Measurements from ENCODE around the gene AFAP1L2. TPM values are rescaled to one million over a fixed set of nuclear protein-coding genes. Genes with fewer than 3 reads are reported as not detected.

AFAP1L2 gene
- polyA plus RNA-seq, 3 donors = 0.01 to 0.43 TPM; not detected in 1

DNA sequence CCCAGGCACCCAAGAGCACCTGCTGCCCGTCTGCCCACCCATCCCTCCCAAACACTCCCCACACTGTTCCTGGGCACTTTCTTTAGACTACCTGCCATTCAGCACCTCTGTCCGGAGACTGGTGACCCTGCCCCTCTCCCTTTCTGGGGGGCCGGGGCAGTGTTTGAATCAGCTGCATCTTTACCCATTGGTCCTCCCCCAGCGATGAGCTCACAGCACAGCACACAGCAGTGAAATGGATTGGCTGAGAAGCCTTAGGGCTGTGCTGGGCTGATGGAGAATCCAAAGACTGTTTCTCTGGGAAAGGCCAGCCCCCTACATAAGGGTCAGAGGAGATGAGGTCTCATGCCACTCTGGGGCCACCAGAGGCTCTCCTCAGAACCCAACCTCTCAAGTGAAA, 125.0 kb downstream of the AFAP1L2 start:
- TF ChIP-seq, protein P1, sequence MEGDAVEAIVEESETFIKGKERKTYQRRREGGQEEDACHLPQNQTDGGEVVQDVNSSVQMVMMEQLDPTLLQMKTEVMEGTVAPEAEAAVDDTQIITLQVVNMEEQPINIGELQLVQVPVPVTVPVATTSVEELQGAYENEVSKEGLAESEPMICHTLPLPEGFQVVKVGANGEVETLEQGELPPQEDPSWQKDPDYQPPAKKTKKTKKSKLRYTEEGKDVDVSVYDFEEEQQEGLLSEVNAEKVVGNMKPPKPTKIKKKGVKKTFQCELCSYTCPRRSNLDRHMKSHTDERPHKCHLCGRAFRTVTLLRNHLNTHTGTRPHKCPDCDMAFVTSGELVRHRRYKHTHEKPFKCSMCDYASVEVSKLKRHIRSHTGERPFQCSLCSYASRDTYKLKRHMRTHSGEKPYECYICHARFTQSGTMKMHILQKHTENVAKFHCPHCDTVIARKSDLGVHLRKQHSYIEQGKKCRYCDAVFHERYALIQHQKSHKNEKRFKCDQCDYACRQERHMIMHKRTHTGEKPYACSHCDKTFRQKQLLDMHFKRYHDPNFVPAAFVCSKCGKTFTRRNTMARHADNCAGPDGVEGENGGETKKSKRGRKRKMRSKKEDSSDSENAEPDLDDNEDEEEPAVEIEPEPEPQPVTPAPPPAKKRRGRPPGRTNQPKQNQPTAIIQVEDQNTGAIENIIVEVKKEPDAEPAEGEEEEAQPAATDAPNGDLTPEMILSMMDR (IDR thresholded peaks at IDR 0.05) = no peak
- Histone ChIP-seq H3K4me2 (replicated peaks; ENCODE audit: extremely low read depth, low read length, poor library complexity, severe bottlenecking) (no peak overlapping the region), H2AFZ (ENCODE audit: insufficient read depth, low read depth, low read length, poor library complexity, severe bottlenecking) (no peak overlapping the region), H3K9ac (ENCODE audit: insufficient read depth, low read length, poor library complexity, severe bottlenecking) (no peak overlapping the region), H3K4me3 (replicated peaks in 1 of 3; ENCODE audit: low read depth in 2 of 3, low read length in 3 of 3) (no peak overlapping the region), H3K36me3 (replicated peaks in 1 of 2; ENCODE audit: control insufficient read depth in 1 of 2, insufficient read depth in 2 of 2, low read length in 2 of 2) (no peaks in the 10 kb centered on the region), H3K27ac (ENCODE audit: low read depth in 1 of 2, low read length in 2 of 2) (no peak overlapping the region), H3K4me1 (ENCODE audit: control insufficient read depth in 1 of 2, insufficient read depth in 2 of 2, low read length in 2 of 2) (no peaks in the 10 kb centered on the region), H4K20me1 (ENCODE audit: insufficient read depth, low read length) (no peaks in the 10 kb centered on the region), H3K27me3 (ENCODE audit: control insufficient read depth in 2 of 2, insufficient read depth in 2 of 2, low read length in 2 of 2) (no peaks in the 10 kb centered on the region), H3K9me3 (replicated peaks in 1 of 2; ENCODE audit: control insufficient read depth in 1 of 2, insufficient read depth in 1 of 2, low read length in 2 of 2) (no peaks in the 10 kb centered on the region), H3K79me2 (ENCODE audit: insufficient read depth, low read length) (no peaks in the 10 kb centered on the region)
- Mint-ChIP-seq H3K27ac (peak overlapping the region in 1 of 7 donors; percentile 20), H3K9me3 (peaks cover 0 to 3% (median 0%) of the 10 kb centered on the region in 7 donors), H3K36me3 (no peaks in the 10 kb centered on the region), H3K27me3 (ENCODE audit: low read depth in 3 of 3) (peaks cover 0 to 4% (median 2%) of the 10 kb centered on the region in 3 donors), H3K4me1 (peaks cover 2% of the 10 kb centered on the region), H3K4me3 (no peak overlapping the region)
- intact Hi-C loops (cut with micrococcal nuclease) = no loop called here
- DNase-seq = no peak
- WGBS (ENCODE audit: insufficient coverage) = 100% methylated on average over 2 of the region's 4 CpGs

DNA sequence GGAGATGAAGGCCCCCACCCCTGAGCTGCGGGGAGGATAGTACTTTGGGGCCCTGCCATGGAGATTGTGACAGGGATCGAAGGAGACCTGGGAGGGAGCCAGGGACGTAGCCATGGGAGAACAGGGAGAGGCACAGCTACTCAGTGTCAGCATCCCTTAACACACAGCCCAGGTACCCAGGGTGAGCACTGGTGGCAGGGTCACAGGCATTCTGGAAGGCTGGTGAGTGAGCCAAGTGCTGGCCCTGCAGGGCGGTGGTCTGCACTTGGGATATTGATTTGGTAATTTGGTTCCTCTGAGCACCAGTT, 125.5 kb downstream of the AFAP1L2 start:
- H3K4me2 ChIP-seq (replicated peaks; ENCODE audit: extremely low read depth, low read length, poor library complexity, severe bottlenecking) = no peak overlapping the region
- H3K27ac Mint-ChIP-seq = peak overlapping the region in 1 of 7 donors; percentile 40
- intact Hi-C loops (cut with micrococcal nuclease) = no loop called here
- H3K9me3 Mint-ChIP-seq = peaks cover 0 to 3% (median 0%) of the 10 kb centered on the region in 7 donors
- no peak for DNase-seq
- no peaks in the 10 kb centered on the region for H3K27me3 ChIP-seq (ENCODE audit: control insufficient read depth in 2 of 2, insufficient read depth in 2 of 2, low read length in 2 of 2)
- no peak overlapping the region for H3K4me3 ChIP-seq (replicated peaks in 1 of 3; ENCODE audit: low read depth in 2 of 3, low read length in 3 of 3)
- no peak overlapping the region for H3K4me3 Mint-ChIP-seq
- H3K4me1 Mint-ChIP-seq = peaks cover 2% of the 10 kb centered on the region
- no peak overlapping the region for H3K9ac ChIP-seq (ENCODE audit: insufficient read depth, low read length, poor library complexity, severe bottlenecking)
- H3K36me3 ChIP-seq (replicated peaks in 1 of 2; ENCODE audit: control insufficient read depth in 1 of 2, insufficient read depth in 2 of 2, low read length in 2 of 2) = no peaks in the 10 kb centered on the region
- no peaks in the 10 kb centered on the region for H3K9me3 ChIP-seq (replicated peaks in 1 of 2; ENCODE audit: control insufficient read depth in 1 of 2, insufficient read depth in 1 of 2, low read length in 2 of 2)
- TF ChIP-seq, protein P1 (IDR thresholded peaks at IDR 0.05) = no peak
- peaks cover 2 to 4% (median 2%) of the 10 kb centered on the region in 3 donors for H3K27me3 Mint-ChIP-seq (ENCODE audit: low read depth in 3 of 3)
- H3K79me2 ChIP-seq (ENCODE audit: insufficient read depth, low read length) = no peaks in the 10 kb centered on the region
- H3K36me3 Mint-ChIP-seq = no peaks in the 10 kb centered on the region
- WGBS (ENCODE audit: insufficient coverage) = 100% methylated on average over 1 of the region's 4 CpGs
- H3K4me1 ChIP-seq (ENCODE audit: control insufficient read depth in 1 of 2, insufficient read depth in 2 of 2, low read length in 2 of 2) = no peaks in the 10 kb centered on the region
- no peak overlapping the region for H3K27ac ChIP-seq (ENCODE audit: low read depth in 1 of 2, low read length in 2 of 2)
- H2AFZ ChIP-seq (ENCODE audit: insufficient read depth, low read depth, low read length, poor library complexity, severe bottlenecking) = no peak overlapping the region
- H4K20me1 ChIP-seq (ENCODE audit: insufficient read depth, low read length) = no peaks in the 10 kb centered on the region
